Myocyte (in vitro differentiated cells): ENCODE data around the gene TIMP4. TPM values are rescaled to one million over a fixed set of nuclear protein-coding genes. Genes with fewer than 3 reads are reported as not detected.

Source experiments
- DNase-seq: peaks from one replicate; pipeline ENCODE4 v3.0.0-alpha.2; 2012; ENCODE audit warnings: low read depth
- polyA plus RNA-seq: library from polyadenylated mRNA; unstranded; fragments of >200 nt; gene quantifications from one replicate; pipeline ENCODE4 v1.2.1, GENCODE V29; 2012; ENCODE audit warnings: missing spikeins
- total RNA-seq: library from RNA; depleted of rRNA; stranded (reverse); fragments of >200 nt; gene quantifications from 2 replicates; pipeline ENCODE4 v1.2.3, GENCODE V29; 2014

The TIMP4 gene
- total RNA-seq: 0.42 and 0.62 TPM in 2 replicates
- polyA plus RNA-seq: 0.48 TPM

- no peak for DNase-seq
These were observed at the start of gene TIMP4 for GRCh38 chr3:12158387-12159226. TIMP4 (minus strand) TSS chr3:12158912; CDS start chr3:12158840, 72 bp downstream.

- no peak for DNase-seq
These were observed 46.5 kb upstream of the TIMP4 start for GRCh38 chr3:12205171-12205570.

GRCh38 chr3:12201813-12202212 is 43.1 kb upstream of the TIMP4 start:
- no peak for DNase-seq

- peak; percentile 41 for DNase-seq
These were observed 39.6 kb upstream of the TIMP4 start for GRCh38 chr3:12198301-12198700.

- DNase-seq: no peak
These were observed 38.8 kb upstream of the TIMP4 start for GRCh38 chr3:12197475-12197874.

- no peak for DNase-seq
These were observed 38.0 kb upstream of the TIMP4 start for GRCh38 chr3:12196684-12197083.

- DNase-seq: no peak
These were observed 36.5 kb upstream of the TIMP4 start for GRCh38 chr3:12195231-12195630.

- no peak for DNase-seq
These were observed 36.0 kb upstream of the TIMP4 start for GRCh38 chr3:12194669-12195161.

- peak; percentile 47 for DNase-seq
These were observed 35.5 kb upstream of the TIMP4 start for GRCh38 chr3:12194209-12194608.

GRCh38 chr3:12193485-12194165 is 34.9 kb upstream of the TIMP4 start:
- DNase-seq: peak; percentile 70

GRCh38 chr3:12192655-12193484 is 34.2 kb upstream of the TIMP4 start:
- no peak for DNase-seq

GRCh38 chr3:12192173-12192572 is 33.5 kb upstream of the TIMP4 start:
- DNase-seq: no peak

- DNase-seq: no peak
These were observed 32.8 kb upstream of the TIMP4 start for GRCh38 chr3:12191559-12191958.

GRCh38 chr3:12190832-12191231 is 32.1 kb upstream of the TIMP4 start:
- DNase-seq: no peak

- no peak for DNase-seq
These were observed 31.6 kb upstream of the TIMP4 start for GRCh38 chr3:12190221-12190807.

- DNase-seq: no peak
These were observed 30.1 kb upstream of the TIMP4 start for GRCh38 chr3:12188681-12189287.

- DNase-seq: no peak
These were observed 29.6 kb upstream of the TIMP4 start for GRCh38 chr3:12188328-12188648.

GRCh38 chr3:12187448-12188327 is 29.0 kb upstream of the TIMP4 start:
- no peak for DNase-seq

GRCh38 chr3:12186515-12187286 is 28.0 kb upstream of the TIMP4 start:
- no peak for DNase-seq
